ENCODE results near the gene LYST.

- no peak for TF ChIP-seq EZH2phosphoT487 (conservative IDR thresholded peaks at IDR 0.05; ENCODE audit: low read length)
- TF ChIP-seq CTCF (IDR thresholded peaks at IDR 0.05; ENCODE audit: insufficient read depth, low read length, poor library complexity, severe bottlenecking) = no peak
These were observed 141.3 kb downstream of the LYST start for GRCh38 chr1:235725434-235725833.
